Spleen (tissue), 11 donors: ENCODE results near the gene WHRN. TPM values are rescaled to one million over a fixed set of nuclear protein-coding genes. Genes with fewer than 3 reads are reported as not detected.

Source experiments
- DNase-seq: peaks from one replicate; pipeline ENCODE4 v3.0.0-alpha.2; 2020
- H3K27ac ChIP-seq, 8 donors: fragments of 200-600 bp; sonication (generic) in 7 of 8; 1 replicate in 4 of 8; 2 replicates in 4 of 8; pipeline versions ENCODE4 v1.5.0 to v1.8.0; 2016 to 2021; ENCODE audit warnings: inconsistent platforms in 4 of 8, mild to moderate bottlenecking in 4 of 8, moderate library complexity in 1 of 8
- H3K27me3 ChIP-seq, 7 donors: fragments of 200-600 bp; sonication (generic) in 6 of 7; replicated peaks in 1 of 7; 1 replicate in 4 of 7; 2 replicates in 3 of 7; pipeline versions ENCODE4 v1.5.0 to v1.8.0; 2016 to 2021; ENCODE audit warnings: inconsistent platforms in 3 of 7, mild to moderate bottlenecking in 1 of 7
- H3K36me3 ChIP-seq, 6 donors: fragments of 200-600 bp; sonication (generic) in 5 of 6; 1 replicate in 4 of 6; 2 replicates in 2 of 6; pipeline versions ENCODE4 v1.5.0 to v1.8.0; 2016 to 2021; ENCODE audit warnings: inconsistent platforms in 2 of 6
- H3K4me1 ChIP-seq, 6 donors: fragments of 200-600 bp; sonication (generic) in 5 of 6; 1 replicate in 3 of 6; 2 replicates in 3 of 6; pipeline versions ENCODE4 v1.5.0 to v1.8.0; 2016 to 2021; ENCODE audit warnings: inconsistent platforms in 3 of 6
- H3K4me3 ChIP-seq, 8 donors: fragments of 200-600 bp; sonication (generic) in 7 of 8; 1 replicate in 4 of 8; 2 replicates in 4 of 8; pipeline versions ENCODE4 v1.5.0 to v1.8.0; 2016 to 2021; ENCODE audit warnings: inconsistent platforms in 4 of 8, mild to moderate bottlenecking in 4 of 8, moderate library complexity in 2 of 8
- H3K9me3 ChIP-seq, 8 donors: fragments of 200-600 bp; sonication (generic) in 7 of 8; 1 replicate in 4 of 8; 2 replicates in 4 of 8; pipeline versions ENCODE4 v1.5.0 to v1.8.0; 2016 to 2021; ENCODE audit warnings: inconsistent platforms in 4 of 8
- POLR2A ChIP-seq, 3 donors: fragments of 450-650 bp; IDR thresholded peaks; one replicate each; pipeline ENCODE4 v1.5.1; 2017; ENCODE audit warnings: antibody characterized with exemption in 3 of 3, mild to moderate bottlenecking in 1 of 3
- POLR2AphosphoS5 ChIP-seq, 3 donors: sonication (generic); formaldehyde crosslinking; IDR thresholded peaks; one replicate each; pipeline ENCODE4 v1.5.1; 2017; ENCODE audit warnings: antibody characterized with exemption in 3 of 3
- WGBS, 5 donors: extraction: QIAGEN DNeasy Blood & Tissue Kit in 3 of 5; methylation state at CpG; one replicate each; pipeline versions ENCODE4 v1.1.5 to v1.1.7; 2013 to 2018; 5-methylcytosine and 5-hydroxymethylcytosine counted together
- intact Hi-C: fragments of 100-400 bp; cut with DNase I; formaldehyde crosslinking; loops from one replicate; pipeline ENCODE4 v1.15.0; 2023; ENCODE audit warnings: low total_unique reads
- polyA plus RNA-seq, 3 donors: library from polyadenylated mRNA; stranded (reverse); fragments of 200-250 nt; gene quantifications; one replicate each; pipeline ENCODE4 v1.2.1, GENCODE V29; 2013
- total RNA-seq, 7 donors: library from RNA; depleted of rRNA in 3 of 7; stranded (reverse); fragments of >200 nt in 3 of 7; fragmentation: NEBNext Ultra II Directional in 4 of 7; extraction: Animal tissue kit (Norgen Biotek cat#: 25700) in 4 of 7; gene quantifications; one replicate each; pipeline versions ENCODE4 v1.1.0 to v1.2.1, GENCODE V29; 2016 to 2021
- TF ChIP-seq, protein P1 (sequence below), 11 experiments: fragments of 200-600 bp in 7 of 11; fragments of 450-650 bp in 4 of 11; sonication (generic) in 4 of 11; IDR thresholded peaks in 8 of 11; conservative IDR thresholded peaks in 3 of 11; 1 replicate in 7 of 11; 2 replicates in 4 of 11; pipeline versions ENCODE4 v1.4.0 to v1.8.0; 2016 to 2021; ENCODE audit warnings: antibody characterized with exemption in 11 of 11, inconsistent platforms in 4 of 11, mild to moderate bottlenecking in 1 of 11
- donor health status: healthy with polysubstance abuse.
- donor health status: DM: no; HTN: no; CAD: no; lungs with moderate emphysema.
- donor health status: DM: no; HTN: no; CAD: no.
- donor health status: Bipolar disorder and iron deficiency.
- donor health status: healthy.
- donor health status: DM: no; HTN: no; CAD: no.
- donor health status: DM: yes; HTN: yes; CAD: no.

The WHRN gene
- total and polyA plus RNA-seq, 10 donors = 3.7 to 51.6 (median 26.8) TPM

DNA sequence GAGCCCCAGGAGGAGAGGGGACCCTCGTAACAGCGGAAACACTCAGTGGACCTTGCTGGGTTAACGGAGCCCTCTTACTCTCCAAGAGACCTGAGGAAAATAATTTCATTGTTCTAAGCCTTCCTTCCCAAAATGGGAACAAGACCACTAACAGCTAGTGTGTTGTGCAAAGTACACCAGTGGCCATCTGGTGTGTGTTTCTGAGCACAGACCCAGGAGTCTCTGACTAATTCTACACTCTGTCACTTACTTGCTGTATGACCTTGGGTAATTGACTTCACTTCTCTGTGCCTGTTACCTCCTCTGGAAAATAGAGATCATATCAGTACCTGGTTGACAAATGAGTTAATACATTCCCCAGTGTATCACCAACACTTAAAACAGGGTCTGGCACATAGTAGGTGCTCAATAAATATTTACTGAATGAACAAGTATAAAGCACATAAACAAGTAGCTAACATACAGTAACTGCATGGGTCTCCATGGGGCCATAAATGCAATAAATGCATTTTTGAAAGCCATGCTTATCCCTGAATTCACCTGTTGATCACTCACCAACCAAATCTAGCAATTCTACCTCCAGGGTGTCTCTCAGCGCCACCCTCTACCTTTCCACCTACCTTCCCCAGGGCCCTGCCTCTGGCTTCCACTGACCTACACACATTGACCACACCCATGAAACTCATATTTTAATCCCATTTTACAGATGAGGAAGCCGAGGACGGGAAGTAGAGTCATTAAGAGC lies 72.8 kb downstream of the WHRN start:
- Histone ChIP-seq H3K4me1 (peaks cover 0 to 22% (median 10%) of the 10 kb centered on the region in 6 donors), H3K27ac (no peak overlapping the region), H3K27me3 (no peaks in the 10 kb centered on the region), H3K36me3 (no peaks in the 10 kb centered on the region), H3K9me3 (no peaks in the 10 kb centered on the region), H3K4me3 (no peak overlapping the region)
- intact Hi-C loops = loop anchor here (10.0 kb wide), 1 partner anchor 222 kb away; the partner anchor contains the start of gene TEX53
- peak; percentile 16 for DNase-seq
- 74 to 78% (median 76%) methylated on average over 6 of the region's 6 CpGs for WGBS, 5 donors
- TF ChIP-seq, protein P1, sequence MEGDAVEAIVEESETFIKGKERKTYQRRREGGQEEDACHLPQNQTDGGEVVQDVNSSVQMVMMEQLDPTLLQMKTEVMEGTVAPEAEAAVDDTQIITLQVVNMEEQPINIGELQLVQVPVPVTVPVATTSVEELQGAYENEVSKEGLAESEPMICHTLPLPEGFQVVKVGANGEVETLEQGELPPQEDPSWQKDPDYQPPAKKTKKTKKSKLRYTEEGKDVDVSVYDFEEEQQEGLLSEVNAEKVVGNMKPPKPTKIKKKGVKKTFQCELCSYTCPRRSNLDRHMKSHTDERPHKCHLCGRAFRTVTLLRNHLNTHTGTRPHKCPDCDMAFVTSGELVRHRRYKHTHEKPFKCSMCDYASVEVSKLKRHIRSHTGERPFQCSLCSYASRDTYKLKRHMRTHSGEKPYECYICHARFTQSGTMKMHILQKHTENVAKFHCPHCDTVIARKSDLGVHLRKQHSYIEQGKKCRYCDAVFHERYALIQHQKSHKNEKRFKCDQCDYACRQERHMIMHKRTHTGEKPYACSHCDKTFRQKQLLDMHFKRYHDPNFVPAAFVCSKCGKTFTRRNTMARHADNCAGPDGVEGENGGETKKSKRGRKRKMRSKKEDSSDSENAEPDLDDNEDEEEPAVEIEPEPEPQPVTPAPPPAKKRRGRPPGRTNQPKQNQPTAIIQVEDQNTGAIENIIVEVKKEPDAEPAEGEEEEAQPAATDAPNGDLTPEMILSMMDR (IDR thresholded peaks at IDR 0.05 in 8 of 11, conservative IDR thresholded peaks at IDR 0.05 in 3 of 11) = no peak
- TF ChIP-seq POLR2A (IDR thresholded peaks at IDR 0.05) (no peak), POLR2AphosphoS5 (IDR thresholded peaks at IDR 0.05) (no peak)

DNA sequence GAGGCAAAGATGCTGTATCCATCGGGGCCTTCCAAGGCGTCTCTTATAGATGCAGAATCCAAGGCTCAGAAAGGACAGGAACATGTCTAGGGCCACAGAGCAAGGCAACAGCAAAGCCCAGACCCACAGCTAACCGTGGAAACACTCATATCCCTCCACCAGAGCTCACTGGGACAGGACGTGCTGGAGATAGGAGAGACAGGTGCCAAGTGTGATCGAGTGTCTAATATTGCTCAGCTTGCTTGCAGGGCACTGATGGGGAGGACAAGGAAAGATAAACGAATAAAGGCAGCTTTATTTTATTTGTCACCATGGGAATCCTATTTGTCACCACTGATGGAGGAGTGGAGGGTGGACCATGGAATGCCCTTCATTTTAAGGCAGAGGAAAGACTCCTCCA lies 73.5 kb downstream of the WHRN start:
- Histone ChIP-seq H3K27ac (no peak overlapping the region), H3K36me3 (no peaks in the 10 kb centered on the region), H3K27me3 (no peaks in the 10 kb centered on the region), H3K9me3 (no peaks in the 10 kb centered on the region), H3K4me1 (peaks cover 0 to 25% (median 10%) of the 10 kb centered on the region in 6 donors), H3K4me3 (no peak overlapping the region)
- DNase-seq = peak; percentile 11
- intact Hi-C loops = loop anchor here (10.0 kb wide), 1 partner anchor 223 kb away; the partner anchor contains the start of gene TEX53
- WGBS, 5 donors = 84 to 91% (median 87%) methylated on average over 6 of the region's 6 CpGs
- TF ChIP-seq, protein P1 (IDR thresholded peaks at IDR 0.05 in 8 of 11, conservative IDR thresholded peaks at IDR 0.05 in 3 of 11) = no peak
- no peak for TF ChIP-seq POLR2AphosphoS5 (IDR thresholded peaks at IDR 0.05)
- TF ChIP-seq POLR2A (IDR thresholded peaks at IDR 0.05) = no peak

DNA sequence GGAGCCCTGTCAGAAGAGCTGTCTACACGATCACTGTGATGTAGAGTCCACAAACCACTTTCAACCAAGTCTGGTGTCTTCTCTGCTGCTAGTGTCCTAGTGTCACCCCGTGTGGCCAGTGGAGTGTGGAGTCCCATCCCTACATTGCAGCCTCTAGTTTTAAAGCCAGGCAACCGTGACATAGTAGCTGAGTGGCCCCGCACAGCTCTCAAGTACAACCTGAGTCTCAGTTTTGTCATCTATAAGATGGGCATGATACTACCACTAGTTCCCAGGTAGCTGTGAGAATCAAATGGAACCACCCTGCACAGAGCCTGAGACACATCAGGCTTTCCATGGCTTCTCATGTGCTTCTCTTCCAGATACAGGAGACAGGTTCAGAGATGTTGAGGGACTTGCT lies 74.3 kb downstream of the WHRN start:
- Histone ChIP-seq H3K4me3 (no peak overlapping the region), H3K4me1 (peaks cover 0 to 25% (median 10%) of the 10 kb centered on the region in 6 donors), H3K27ac (no peak overlapping the region), H3K36me3 (no peaks in the 10 kb centered on the region), H3K27me3 (no peaks in the 10 kb centered on the region), H3K9me3 (no peaks in the 10 kb centered on the region)
- no peak for DNase-seq
- no peak for TF ChIP-seq POLR2A (IDR thresholded peaks at IDR 0.05)
- TF ChIP-seq, protein P1 (IDR thresholded peaks at IDR 0.05 in 8 of 11, conservative IDR thresholded peaks at IDR 0.05 in 3 of 11) = no peak
- TF ChIP-seq POLR2AphosphoS5 (IDR thresholded peaks at IDR 0.05) = no peak
- WGBS, 5 donors = 84 to 93% (median 88%) methylated on average over 4 of the region's 4 CpGs
- intact Hi-C loops = loop anchor here (10.0 kb wide), 1 partner anchor 224 kb away; the partner anchor contains the start of gene TEX53

DNA sequence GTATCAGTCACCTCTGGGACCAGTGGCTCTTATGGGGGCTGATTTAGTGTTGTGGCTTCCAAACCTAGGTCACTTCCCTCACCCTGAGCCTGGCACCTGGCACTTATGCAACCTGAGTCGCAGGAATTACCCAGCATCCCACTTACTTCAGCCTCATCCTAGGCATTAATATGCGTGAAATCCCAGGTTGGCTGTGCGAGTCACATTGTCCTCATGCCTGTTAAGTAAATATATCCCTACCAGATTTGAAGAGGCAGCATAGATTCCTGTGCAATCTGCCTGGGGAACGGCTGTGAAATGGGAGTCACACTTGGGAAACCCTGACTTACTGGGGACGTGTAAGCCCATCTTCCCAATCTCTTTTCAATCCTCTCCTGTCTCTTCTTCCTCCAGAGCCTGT lies 74.8 kb downstream of the WHRN start:
- intact Hi-C loops = loop anchor here (10.0 kb wide), 1 partner anchor 224 kb away; the partner anchor contains the start of gene TEX53
- no peak overlapping the region for H3K27ac ChIP-seq
- no peaks in the 10 kb centered on the region for H3K9me3 ChIP-seq
- 87 to 93% (median 89%) methylated on average over 5 of the region's 5 CpGs for WGBS, 5 donors
- H3K36me3 ChIP-seq = no peaks in the 10 kb centered on the region
- no peak overlapping the region for H3K4me3 ChIP-seq
- H3K27me3 ChIP-seq = no peaks in the 10 kb centered on the region
- peak; percentile 14 for DNase-seq
- TF ChIP-seq POLR2A (IDR thresholded peaks at IDR 0.05) (no peak), POLR2AphosphoS5 (IDR thresholded peaks at IDR 0.05) (no peak)
- TF ChIP-seq, protein P1 (IDR thresholded peaks at IDR 0.05 in 8 of 11, conservative IDR thresholded peaks at IDR 0.05 in 3 of 11) = no peak
- peaks cover 0 to 24% (median 10%) of the 10 kb centered on the region in 6 donors for H3K4me1 ChIP-seq
